ENCODE results near the gene CSK.

The CSK gene

DNA sequence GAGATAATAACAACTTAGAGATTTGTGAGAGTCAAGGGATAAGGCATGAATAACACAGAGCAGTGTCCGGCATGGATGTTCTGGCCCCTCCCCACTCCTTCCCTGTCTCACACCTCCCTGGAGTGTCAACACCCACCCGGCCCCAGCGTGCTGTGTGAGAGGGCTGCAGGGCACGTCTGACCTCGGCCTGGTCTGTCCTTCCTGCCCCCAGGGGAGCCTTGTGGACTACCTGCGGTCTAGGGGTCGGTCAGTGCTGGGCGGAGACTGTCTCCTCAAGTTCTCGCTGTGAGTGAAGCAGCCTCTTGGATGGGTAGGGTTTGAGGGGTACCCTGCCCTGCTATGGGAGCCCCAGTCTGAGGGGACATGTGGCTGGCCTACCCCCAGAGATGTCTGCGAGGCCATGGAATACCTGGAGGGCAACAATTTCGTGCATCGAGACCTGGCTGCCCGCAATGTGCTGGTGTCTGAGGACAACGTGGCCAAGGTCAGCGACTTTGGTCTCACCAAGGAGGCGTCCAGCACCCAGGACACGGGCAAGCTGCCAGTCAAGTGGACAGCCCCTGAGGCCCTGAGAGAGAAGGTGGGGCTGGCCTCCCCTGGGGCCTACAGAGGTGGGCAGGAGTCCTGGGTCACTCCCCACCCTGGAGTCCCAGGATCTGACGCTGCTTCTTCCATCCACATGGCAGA, 19.6 kb downstream of the CSK start:
- DNase-seq (ENCODE audit: low read depth in 3 of 3, low spot score in 1 of 3): no peak

DNA sequence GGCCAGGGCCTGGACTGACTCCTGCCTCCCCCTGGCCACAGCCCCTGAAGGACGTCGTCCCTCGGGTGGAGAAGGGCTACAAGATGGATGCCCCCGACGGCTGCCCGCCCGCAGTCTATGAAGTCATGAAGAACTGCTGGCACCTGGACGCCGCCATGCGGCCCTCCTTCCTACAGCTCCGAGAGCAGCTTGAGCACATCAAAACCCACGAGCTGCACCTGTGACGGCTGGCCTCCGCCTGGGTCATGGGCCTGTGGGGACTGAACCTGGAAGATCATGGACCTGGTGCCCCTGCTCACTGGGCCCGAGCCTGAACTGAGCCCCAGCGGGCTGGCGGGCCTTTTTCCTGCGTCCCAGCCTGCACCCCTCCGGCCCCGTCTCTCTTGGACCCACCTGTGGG, 20.4 kb downstream of the CSK start:
- DNase-seq (ENCODE audit: low read depth in 3 of 3, low spot score in 1 of 3): no peak

- DNase-seq (ENCODE audit: low read depth in 3 of 3, low spot score in 1 of 3): no peak
Measured at GRCh38 chr15:74802862-74803447, 21.1 kb downstream of the CSK start.

DNA sequence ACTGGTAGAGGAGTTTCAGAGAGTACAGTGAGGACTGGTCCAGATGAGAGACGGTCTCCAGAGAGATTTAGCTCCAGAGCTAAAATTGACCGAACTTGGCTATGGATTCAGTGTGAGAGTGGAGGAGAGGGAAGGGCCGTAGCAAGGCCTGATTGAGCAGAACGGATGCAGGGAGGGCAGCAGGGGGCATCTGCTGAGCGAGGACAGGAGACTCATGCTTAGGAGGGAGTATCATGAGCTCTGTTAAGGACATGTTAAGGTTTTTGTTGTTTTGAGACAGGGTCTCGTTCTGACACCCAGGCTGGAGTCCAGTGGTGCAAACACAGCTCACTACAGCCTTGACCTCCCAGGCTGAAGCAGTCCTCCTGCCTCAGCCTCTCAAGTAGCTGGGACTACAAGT, 23.1 kb downstream of the CSK start:
- DNase-seq (ENCODE audit: low read depth in 3 of 3, low spot score in 1 of 3): no peak

- DNase-seq (ENCODE audit: low read depth in 3 of 3, low spot score in 1 of 3): no peak
Measured at GRCh38 chr15:74807282-74807681, 25.4 kb downstream of the CSK start.

- DNase-seq (ENCODE audit: low read depth in 3 of 3, low spot score in 1 of 3): no peak
Measured at GRCh38 chr15:74808078-74808839, 26.4 kb downstream of the CSK start.

- no peak for DNase-seq (ENCODE audit: low read depth in 3 of 3, low spot score in 1 of 3)
Measured at GRCh38 chr15:74808840-74809229, 27.0 kb downstream of the CSK start.

DNA sequence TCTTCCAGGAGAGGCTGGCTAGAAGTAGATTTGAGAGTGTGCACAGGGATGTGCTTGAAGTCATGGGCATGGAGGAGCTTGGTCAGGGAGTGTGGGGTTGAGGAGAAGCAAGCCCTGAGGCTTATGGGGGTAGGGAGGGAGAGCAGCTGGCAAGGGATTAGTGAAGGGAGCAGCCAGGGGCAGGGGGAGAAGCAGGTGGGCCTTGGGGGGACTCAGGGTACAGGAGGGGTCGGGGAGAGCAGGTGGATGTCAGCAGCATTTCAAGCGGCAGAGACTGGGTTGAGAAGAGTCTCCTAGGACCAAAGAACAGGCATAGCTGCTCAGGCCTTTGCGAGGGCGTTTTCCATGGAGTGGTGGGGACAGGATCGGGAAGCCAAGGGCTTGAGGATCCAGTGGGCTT, 27.4 kb downstream of the CSK start:
- DNase-seq (ENCODE audit: low read depth in 3 of 3, low spot score in 1 of 3): no peak

GRCh38 chr15:74809956-74810355, 28.1 kb downstream of the CSK start:
- no peak for DNase-seq (ENCODE audit: low read depth in 3 of 3, low spot score in 1 of 3)

- DNase-seq (ENCODE audit: low read depth in 3 of 3, low spot score in 1 of 3): no peak
Measured at GRCh38 chr15:74812533-74812932, 30.7 kb downstream of the CSK start, which contains the start of gene LMAN1L. Gene LMAN1L, plus strand, starts transcription at chr15:74812835. Its CDS starts 20 bp downstream, at chr15:74812855.

- DNase-seq (ENCODE audit: low read depth in 3 of 3, low spot score in 1 of 3): no peak
Measured at GRCh38 chr15:74815121-74815934, 33.4 kb downstream of the CSK start.

- DNase-seq (ENCODE audit: low read depth in 3 of 3, low spot score in 1 of 3): no peak
Measured at GRCh38 chr15:74815961-74816360, 34.1 kb downstream of the CSK start.

DNA sequence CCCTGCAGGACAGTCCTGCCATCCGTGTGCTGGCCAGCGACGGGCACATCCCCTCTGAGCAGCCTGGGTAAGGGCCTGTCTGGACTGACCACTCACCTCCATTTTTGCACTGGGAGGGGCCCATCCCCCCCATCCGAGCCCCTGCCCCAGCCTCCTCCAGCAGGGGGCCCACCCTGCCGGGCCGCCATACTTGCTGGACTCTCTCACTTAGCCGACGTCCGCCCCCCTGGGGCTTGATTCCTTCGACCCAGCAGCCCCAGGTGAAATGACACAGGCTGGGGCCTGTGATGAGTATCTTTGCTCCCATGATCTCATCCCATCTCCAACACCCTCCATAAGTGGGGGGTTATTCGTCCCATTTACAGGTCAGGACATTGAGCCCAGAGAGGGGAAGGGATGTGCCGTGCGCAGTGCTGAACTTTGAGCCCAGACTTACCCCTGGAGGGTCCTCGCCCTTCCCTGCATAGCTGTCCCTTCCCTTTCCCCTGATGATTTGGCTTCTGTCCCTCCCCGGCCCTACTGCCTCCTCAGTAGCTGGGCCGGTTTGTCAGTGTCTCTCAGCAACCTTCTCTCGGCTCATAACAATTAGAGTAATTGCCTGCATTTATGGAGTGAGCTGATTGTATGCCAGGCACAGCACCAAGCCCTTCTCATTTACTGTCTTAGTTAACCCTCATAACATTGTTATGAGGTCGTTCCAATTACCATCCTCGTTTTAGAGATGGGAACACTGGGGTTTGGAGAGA, 34.9 kb downstream of the CSK start:
- no peak for DNase-seq (ENCODE audit: low read depth in 3 of 3, low spot score in 1 of 3)

DNA sequence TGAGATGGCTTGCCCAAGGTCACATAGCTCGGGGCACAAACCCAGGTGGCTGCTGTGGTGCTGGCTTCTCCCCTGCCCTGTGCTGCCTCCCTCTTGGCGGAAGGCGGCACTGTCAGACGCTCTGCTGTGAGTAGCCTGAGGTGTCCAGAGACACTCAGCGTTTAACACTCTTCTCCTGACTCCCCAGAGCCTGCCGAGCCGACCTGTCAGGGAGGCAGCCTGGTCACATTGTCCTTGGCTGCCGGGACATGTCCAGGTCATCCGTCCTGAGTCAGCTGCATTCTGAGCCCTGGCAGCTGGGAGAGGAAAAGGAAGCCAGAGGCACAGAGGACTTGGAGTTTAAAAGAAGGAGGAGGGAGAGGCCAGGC, 35.5 kb downstream of the CSK start:
- DNase-seq (ENCODE audit: low read depth in 3 of 3, low spot score in 1 of 3): no peak

DNA sequence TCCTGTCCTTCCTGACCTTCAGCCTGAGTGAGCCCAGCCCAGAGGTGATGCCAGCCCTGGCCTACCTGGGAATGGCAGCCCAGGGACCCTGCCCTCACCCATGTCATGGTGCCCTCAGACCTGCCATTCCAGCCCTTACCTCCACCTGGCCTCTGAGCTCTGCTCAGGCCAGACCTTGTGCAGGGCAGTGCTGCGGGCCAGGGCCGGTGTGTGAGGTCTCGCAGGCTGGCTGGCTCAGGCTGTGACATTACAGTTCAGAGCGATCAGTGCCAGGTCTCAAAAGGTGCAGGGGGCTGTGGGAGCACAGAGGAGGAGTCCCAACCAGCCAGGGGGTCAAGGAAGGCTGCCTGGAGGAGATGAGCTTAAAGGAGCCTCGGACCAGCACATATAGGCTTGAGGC, 38.2 kb downstream of the CSK start:
- no peak for DNase-seq (ENCODE audit: low read depth in 3 of 3, low spot score in 1 of 3)

- no peak for DNase-seq (ENCODE audit: low read depth in 3 of 3, low spot score in 1 of 3)
Measured at GRCh38 chr15:74821091-74821789, 39.4 kb downstream of the CSK start.

DNA sequence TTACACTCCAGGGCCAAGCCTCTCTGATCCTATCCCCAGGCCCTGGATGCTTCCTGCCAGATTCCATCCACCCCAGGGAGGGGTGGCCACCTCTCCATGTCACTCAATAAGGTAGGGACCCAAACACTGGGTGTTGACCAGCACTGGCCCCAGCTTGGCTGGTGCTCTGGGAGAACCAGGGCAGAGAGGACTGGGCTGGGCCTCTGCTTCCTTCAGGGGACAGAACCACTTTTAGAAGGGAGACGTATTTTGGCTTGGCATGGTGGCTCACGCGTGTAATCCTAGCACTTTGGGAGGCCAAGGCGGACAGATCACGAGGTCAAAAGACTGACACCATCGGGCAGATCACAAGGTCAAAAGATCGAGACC, 39.9 kb downstream of the CSK start:
- no peak for DNase-seq (ENCODE audit: low read depth in 3 of 3, low spot score in 1 of 3)

GRCh38 chr15:74822233-74822632, 40.4 kb downstream of the CSK start:
- no peak for DNase-seq (ENCODE audit: low read depth in 3 of 3, low spot score in 1 of 3)

DNA sequence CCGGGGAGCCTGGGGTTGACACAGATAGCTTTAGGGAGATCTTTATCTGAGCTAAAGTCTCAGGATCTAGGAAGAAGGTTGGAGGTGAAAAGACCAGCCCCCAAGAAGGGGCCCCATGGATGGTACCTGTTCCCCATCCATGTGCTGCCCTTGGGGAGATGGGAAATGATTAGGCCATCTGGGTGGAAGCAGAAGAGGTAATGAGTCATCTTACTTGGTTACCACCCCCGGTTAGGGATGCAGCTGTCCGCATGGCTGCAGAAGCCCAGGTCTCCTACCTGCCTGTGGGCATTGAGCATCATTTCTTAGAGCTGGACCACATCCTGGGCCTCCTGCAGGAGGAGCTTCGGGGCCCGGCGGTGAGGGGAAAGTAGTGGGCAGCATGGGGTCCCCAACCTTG, 41.4 kb downstream of the CSK start:
- DNase-seq (ENCODE audit: low read depth in 3 of 3, low spot score in 1 of 3): no peak

- no peak for DNase-seq (ENCODE audit: low read depth in 3 of 3, low spot score in 1 of 3)
Measured at GRCh38 chr15:74824976-74825375, 43.1 kb downstream of the CSK start.

All from stimulated activated CD4-positive, alpha-beta T cell treated with anti-CD3 and anti-CD28 coated beads, TNF-alpha, amount 100 ng/mL, for 1 hour (primary cell).